ENCODE measurements around the gene BABAM2. TPM values are rescaled to one million over a fixed set of nuclear protein-coding genes. Genes with fewer than 3 reads are reported as not detected.
"Not testable (repeated sequence)": the region's sequence is repeated elsewhere in the genome, so short reads cannot be mapped to it uniquely, and the experiment has no call there.

Gene BABAM2
- total RNA-seq, 3 donors from 2014 or later = 34.8 to 42.4 (median 41.3) TPM

DNA sequence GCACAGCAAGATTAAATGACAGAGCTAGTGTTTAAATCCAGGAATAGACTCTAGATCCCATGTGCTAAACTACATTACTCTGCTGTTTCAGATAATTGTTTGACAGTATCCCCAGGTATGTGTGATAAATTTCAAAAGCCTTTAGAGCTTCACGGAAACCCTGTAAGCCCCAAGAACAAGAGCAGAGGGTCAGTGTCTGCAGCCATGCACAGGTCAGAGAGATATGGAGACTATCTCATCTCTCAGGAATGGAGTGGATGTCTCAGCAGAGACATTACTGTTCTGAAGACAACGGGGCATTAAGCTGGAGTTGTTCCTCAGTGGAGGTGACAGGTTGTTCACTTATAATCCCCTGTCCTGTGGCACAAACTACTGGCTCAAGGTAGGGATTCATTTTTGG lies 363.0 kb downstream of the BABAM2 start:
- intact Hi-C loops (cut with DNase I, micrococcal nuclease) = no loop called here

DNA sequence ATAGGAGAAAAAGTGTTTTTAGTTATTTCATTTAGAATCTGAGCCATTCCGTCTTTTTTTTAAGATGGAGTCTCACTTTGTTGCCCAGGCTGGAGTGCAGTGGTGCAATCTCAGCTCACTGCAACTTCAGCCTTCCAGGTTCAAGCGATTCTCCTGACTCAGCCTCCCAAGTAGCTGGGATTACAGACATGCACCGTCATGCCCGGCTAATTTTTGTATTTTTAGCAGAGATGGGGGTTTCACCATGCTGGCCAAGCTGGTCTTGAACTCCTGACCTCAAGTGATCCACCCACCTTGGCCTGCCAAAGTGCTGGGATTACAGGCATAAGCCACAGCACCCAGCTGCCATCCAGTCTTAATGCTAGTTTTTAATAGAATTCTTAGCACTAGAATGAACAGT lies 364.7 kb downstream of the BABAM2 start:
- H3K4me3 ChIP-seq; DNase-seq; H3K4me1 ChIP-seq (ENCODE audit: low read depth); ATAC-seq; intact Hi-C loops (cut with DNase I, micrococcal nuclease); H3K36me3 ChIP-seq (ENCODE audit: low read depth); H3K9me3 ChIP-seq: not testable (repeated sequence)

More for the DNA sequence above, 363.0 kb downstream of the BABAM2 start:
- Histone ChIP-seq H3K4me3 (no peak overlapping the region), H3K9me3 (no peaks in the 10 kb centered on the region), H3K4me1 (ENCODE audit: low read depth) (peaks cover 3% of the 10 kb centered on the region), H3K36me3 (ENCODE audit: low read depth) (no peaks in the 10 kb centered on the region)
- no peak for ATAC-seq
- no peak for DNase-seq
- TF ChIP-seq, protein P1, sequence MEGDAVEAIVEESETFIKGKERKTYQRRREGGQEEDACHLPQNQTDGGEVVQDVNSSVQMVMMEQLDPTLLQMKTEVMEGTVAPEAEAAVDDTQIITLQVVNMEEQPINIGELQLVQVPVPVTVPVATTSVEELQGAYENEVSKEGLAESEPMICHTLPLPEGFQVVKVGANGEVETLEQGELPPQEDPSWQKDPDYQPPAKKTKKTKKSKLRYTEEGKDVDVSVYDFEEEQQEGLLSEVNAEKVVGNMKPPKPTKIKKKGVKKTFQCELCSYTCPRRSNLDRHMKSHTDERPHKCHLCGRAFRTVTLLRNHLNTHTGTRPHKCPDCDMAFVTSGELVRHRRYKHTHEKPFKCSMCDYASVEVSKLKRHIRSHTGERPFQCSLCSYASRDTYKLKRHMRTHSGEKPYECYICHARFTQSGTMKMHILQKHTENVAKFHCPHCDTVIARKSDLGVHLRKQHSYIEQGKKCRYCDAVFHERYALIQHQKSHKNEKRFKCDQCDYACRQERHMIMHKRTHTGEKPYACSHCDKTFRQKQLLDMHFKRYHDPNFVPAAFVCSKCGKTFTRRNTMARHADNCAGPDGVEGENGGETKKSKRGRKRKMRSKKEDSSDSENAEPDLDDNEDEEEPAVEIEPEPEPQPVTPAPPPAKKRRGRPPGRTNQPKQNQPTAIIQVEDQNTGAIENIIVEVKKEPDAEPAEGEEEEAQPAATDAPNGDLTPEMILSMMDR (IDR thresholded peaks at IDR 0.05) = no peak

DNA sequence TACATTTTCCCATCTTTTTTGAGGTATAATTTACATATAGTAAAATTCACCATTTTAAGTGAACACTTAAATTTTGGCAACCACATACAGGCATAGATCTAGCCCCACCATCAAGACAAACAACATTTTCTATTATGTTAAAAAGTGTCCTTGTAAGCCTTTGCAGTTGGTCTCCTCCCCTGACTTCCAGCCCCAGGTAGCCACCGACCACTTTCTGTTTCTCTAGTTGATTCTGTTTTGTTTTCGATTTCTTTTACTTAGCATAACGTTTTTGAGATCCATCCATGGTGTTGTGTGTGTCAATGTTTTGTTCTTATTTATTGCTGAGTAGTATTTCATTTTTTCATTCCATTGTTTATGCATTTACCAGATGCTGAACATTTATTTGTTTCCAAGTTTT lies 366.7 kb downstream of the BABAM2 start:
- H3K4me3 ChIP-seq = no peak overlapping the region
- H3K4me1 ChIP-seq (ENCODE audit: low read depth) = peaks cover under 1% of the 10 kb centered on the region
- no peaks in the 10 kb centered on the region for H3K36me3 ChIP-seq (ENCODE audit: low read depth)
- ATAC-seq = no peak
- H3K9me3 ChIP-seq = no peaks in the 10 kb centered on the region
- intact Hi-C loops (cut with DNase I, micrococcal nuclease) = no loop called here
- no peak for DNase-seq
- TF ChIP-seq, protein P1 (IDR thresholded peaks at IDR 0.05) = no peak

DNA sequence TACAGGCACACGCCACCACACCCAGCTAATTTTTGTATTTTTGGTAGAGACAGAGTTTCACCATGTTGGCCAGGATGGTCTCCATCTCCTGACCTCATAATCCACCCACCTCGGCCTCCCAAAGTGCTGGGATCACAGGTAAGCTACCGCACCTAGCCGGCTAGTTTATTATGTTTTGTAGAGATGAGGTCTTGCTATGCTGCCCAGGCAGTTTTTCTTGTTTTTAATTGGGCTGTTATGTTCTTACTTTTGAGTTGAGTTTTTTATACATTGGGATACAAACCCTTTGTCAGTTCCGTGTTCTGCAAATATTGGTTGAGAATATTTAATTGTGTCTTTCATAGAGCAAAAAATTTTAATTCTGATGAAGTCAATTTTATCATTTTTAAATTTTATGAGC lies 368.7 kb downstream of the BABAM2 start:
- H3K9me3 ChIP-seq; H3K4me1 ChIP-seq (ENCODE audit: low read depth); intact Hi-C loops (cut with DNase I, micrococcal nuclease); DNase-seq; ATAC-seq; H3K4me3 ChIP-seq; H3K36me3 ChIP-seq (ENCODE audit: low read depth): not testable (repeated sequence)

DNA sequence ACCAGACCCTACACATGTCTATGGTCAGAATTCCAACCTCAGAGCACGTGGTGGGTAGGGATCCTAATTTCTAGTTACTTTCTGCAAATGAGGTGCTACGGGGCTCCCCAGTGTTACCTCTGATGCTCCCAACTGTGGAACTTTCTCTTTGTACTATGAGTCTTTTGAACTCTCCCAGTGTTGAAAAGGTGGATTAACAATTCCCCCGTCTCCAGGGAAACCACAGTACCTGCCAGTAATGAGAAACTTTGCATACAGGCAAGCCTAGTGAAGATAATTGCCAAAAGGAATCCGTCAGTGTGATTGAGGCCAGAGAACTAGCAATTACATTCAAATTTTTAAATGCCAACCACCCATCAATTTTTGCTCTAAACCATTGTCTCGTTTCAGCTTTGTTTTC lies 373.2 kb downstream of the BABAM2 start:
- no peak overlapping the region for H3K4me3 ChIP-seq
- DNase-seq (no peak), ATAC-seq (no peak)
- H3K9me3 ChIP-seq = no peaks in the 10 kb centered on the region
- intact Hi-C loops (cut with DNase I, micrococcal nuclease) = no loop called here
- H3K36me3 ChIP-seq (ENCODE audit: low read depth) = no peaks in the 10 kb centered on the region
- peaks cover 10% of the 10 kb centered on the region for H3K4me1 ChIP-seq (ENCODE audit: low read depth)
- TF ChIP-seq, protein P1 (IDR thresholded peaks at IDR 0.05) = no peak

DNA sequence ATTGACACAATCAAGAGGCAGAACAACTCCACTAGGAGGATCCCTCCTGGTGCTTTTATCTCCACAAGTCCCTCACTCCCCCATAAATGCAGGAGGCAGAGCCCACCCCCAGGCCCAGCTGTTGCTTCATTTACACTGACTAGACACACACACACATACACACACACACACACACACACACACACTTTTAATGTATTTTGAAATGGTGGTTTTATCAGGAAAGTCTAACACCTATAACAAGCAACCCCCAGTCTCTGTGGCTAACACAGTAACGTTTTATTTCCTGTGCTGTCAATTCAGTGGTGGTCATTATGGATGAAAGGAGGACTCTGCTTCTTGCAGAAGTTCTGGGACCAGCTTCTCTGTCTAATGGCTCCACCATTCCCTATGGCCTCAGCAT lies 376.8 kb downstream of the BABAM2 start:
- Histone ChIP-seq H3K4me3 (no peak overlapping the region), H3K36me3 (ENCODE audit: low read depth) (no peaks in the 10 kb centered on the region), H3K4me1 (ENCODE audit: low read depth) (peaks cover 24% of the 10 kb centered on the region), H3K9me3 (no peaks in the 10 kb centered on the region)
- TF ChIP-seq, protein P1 (IDR thresholded peaks at IDR 0.05) = no peak
- intact Hi-C loops (cut with DNase I, micrococcal nuclease) = loop anchor here in 1 of 2 donors (5.0 kb wide), 1 partner anchor 130 kb away; no protein-coding TSS in a partner anchor
- no peak for ATAC-seq
- no peak for DNase-seq

DNA sequence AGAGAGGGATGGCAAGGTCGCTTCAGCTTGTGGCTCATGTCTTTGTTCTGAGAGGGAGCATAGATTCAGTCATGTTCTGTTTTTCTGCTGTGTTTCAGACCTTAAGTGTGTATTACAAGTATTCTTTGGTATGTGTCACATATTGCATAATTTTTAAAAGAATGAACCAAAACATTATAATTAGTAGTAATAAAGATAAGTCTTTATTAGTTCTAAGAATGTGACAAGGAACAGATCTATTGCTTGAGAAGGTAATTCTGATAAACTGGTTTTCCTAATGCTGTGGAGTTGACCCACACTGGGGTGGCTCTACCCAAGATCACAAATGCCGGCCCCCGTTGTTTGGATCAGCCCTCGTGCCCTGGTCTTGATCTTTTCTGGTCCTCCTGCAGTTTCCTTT lies 377.9 kb downstream of the BABAM2 start:
- H3K4me1 ChIP-seq (ENCODE audit: low read depth) = peaks cover 25% of the 10 kb centered on the region
- TF ChIP-seq, protein P1 (IDR thresholded peaks at IDR 0.05) = no peak
- DNase-seq = no peak
- no peak overlapping the region for H3K4me3 ChIP-seq
- no peaks in the 10 kb centered on the region for H3K36me3 ChIP-seq (ENCODE audit: low read depth)
- intact Hi-C loops (cut with DNase I, micrococcal nuclease) = loop anchor here in 1 of 2 donors (5.0 kb wide), 1 partner anchor 129 kb away; no protein-coding TSS in a partner anchor
- no peak for ATAC-seq
- no peaks in the 10 kb centered on the region for H3K9me3 ChIP-seq

All from mucosa of descending colon (tissue), 3 donors.